HCT116 (cell line): ENCODE measurements around the gene TNFSF9. TPM values are rescaled to one million over a fixed set of nuclear protein-coding genes. Genes with fewer than 3 reads are reported as not detected.
A peak's percentile ranks its signal among the peaks of the same experiment; 100 is the strongest.

Source experiments
- ATAC-seq: fragments of 200-7000 bp; cut with Tn5 transposase; 2 replicates; pipeline ENCODE4 v1.9.1; 2020; ENCODE audit warnings: mild to moderate bottlenecking, moderate library complexity
- Bru-seq: library from RNA; stranded (reverse); fragments of 400-500 nt; gene quantifications from one replicate; lab custom pipeline; 2021; lab: Mats Ljungman, UMichigan
- BruChase-seq, 2 experiments: library from RNA; stranded (reverse); fragments of 400-500 nt; gene quantifications; one replicate each; lab custom pipeline; 2021; lab: Mats Ljungman, UMichigan
- BruUV-seq: library from RNA; stranded (reverse); fragments of 400-500 nt; replicated peaks from 2 replicates; lab custom pipeline; 2021; lab: Mats Ljungman, UMichigan
- CTCF ChIA-PET: fragments of 300-600 bp; sonication (Branson Sonifier 250); formaldehyde crosslinking; loops from one replicate; lab custom pipeline; 2021; ENCODE audit warnings: antibody characterized with exemption; lab: Charles Lee
- POLR2A ChIA-PET: fragments of 300-600, 350-600 bp; sonication (Branson Sonifier 250); formaldehyde crosslinking; loops from one replicate; lab custom pipeline; 2021; ENCODE audit warnings: antibody characterized with exemption; lab: Charles Lee
- RAD21 ChIA-PET, 2 experiments: fragments of 300-600 bp; sonication (Branson Sonifier 250); formaldehyde crosslinking; loops; one replicate each; lab custom pipeline; 2023; ENCODE audit warnings: low total read pairs in 2 of 2; ENCODE audit not compliant: uncharacterized antibody in 2 of 2, unreplicated experiment in 2 of 2, low non-redundant PET in 1 of 2; lab: Charles Lee
- DNase-seq: peaks from one replicate; pipeline ENCODE4 v3.0.0-alpha.2; 2010; ENCODE audit warnings: low read depth, low spot score
- H2AFZ ChIP-seq: fragments of 200-600 bp; shearing (Covaris generic), sonication (generic); 2 replicates; pipeline ENCODE4 v1.6.1; 2017; ENCODE audit warnings: low read depth, mixed run types, mixed read lengths, antibody characterized with exemption, low read length; ENCODE audit not compliant: poor library complexity, severe bottlenecking
- H3K27ac ChIP-seq: 2 replicates; pipeline ENCODE4 v1.5.1; 2012; ENCODE audit warnings: low read depth, low read length
- H3K27me3 ChIP-seq: fragments of 200-600 bp; sonication (generic); 2 replicates; pipeline ENCODE4 v1.6.1; 2016; ENCODE audit warnings: mixed run types, low read length, mixed read lengths; ENCODE audit not compliant: insufficient read depth
- H3K36me3 ChIP-seq, 2 experiments: fragments of 200-500 bp in 1 of 2; fragments of 200-600 bp in 1 of 2; sonication (Bioruptor generic) in 1 of 2; sonication (generic) in 1 of 2; 2 replicates each; pipeline versions ENCODE4 v1.5.1 to v1.6.1; 2014 to 2016; ENCODE audit warnings: low read length in 2 of 2, inconsistent platforms in 1 of 2, mixed read lengths in 1 of 2, mixed run types in 1 of 2; ENCODE audit not compliant: insufficient read depth in 2 of 2, control insufficient read depth in 1 of 2
- H3K4me1 ChIP-seq, 2 experiments: fragments of 200-600 bp in 1 of 2; sonication (generic) in 1 of 2; 2 replicates each; pipeline versions ENCODE4 v1.5.1 to v1.6.1; 2012 to 2017; ENCODE audit warnings: low read length in 2 of 2, inconsistent platforms in 1 of 2, mild to moderate bottlenecking in 1 of 2, mixed read lengths in 1 of 2, mixed run types in 1 of 2, moderate library complexity in 1 of 2; ENCODE audit not compliant: insufficient read depth in 2 of 2, control insufficient read depth in 1 of 2
- H3K4me2 ChIP-seq: fragments of 200-600 bp; sonication (generic); 2 replicates; pipeline ENCODE4 v1.6.1; 2017; ENCODE audit warnings: mixed run types, low read length, mixed read lengths
- H3K4me3 ChIP-seq, 2 experiments: fragments of 200-600 bp in 1 of 2; sonication (generic) in 1 of 2; replicated peaks in 1 of 2; 2 replicates each; pipeline ENCODE4 v1.5.1; 2011 to 2016; ENCODE audit warnings: low read length in 2 of 2, control low read depth in 1 of 2, low read depth in 1 of 2, mild to moderate bottlenecking in 1 of 2, mixed read lengths in 1 of 2, mixed run types in 1 of 2
- H3K79me2 ChIP-seq: fragments of 200-600 bp; sonication (generic); 2 replicates; pipeline ENCODE4 v1.6.1; 2017; ENCODE audit warnings: mild to moderate bottlenecking, mixed run types, low read length, moderate library complexity, mixed read lengths; ENCODE audit not compliant: insufficient read depth
- H3K9ac ChIP-seq: fragments of 200-600 bp; sonication (generic); 2 replicates; pipeline ENCODE4 v1.6.1; 2016; ENCODE audit warnings: low read length, mixed read lengths
- H3K9me2 ChIP-seq: fragments of 200-600 bp; sonication (generic), shearing (Covaris generic); 2 replicates; pipeline ENCODE4 v1.6.1; 2017; ENCODE audit warnings: mixed run types, mild to moderate bottlenecking, moderate library complexity; ENCODE audit not compliant: insufficient read depth
- H3K9me3 ChIP-seq, 2 experiments: fragments of 200-500 bp in 1 of 2; fragments of 200-600 bp in 1 of 2; sonication (Bioruptor generic) in 1 of 2; sonication (generic) in 1 of 2; 2 replicates each; pipeline ENCODE4 v1.6.1; 2014 to 2017; ENCODE audit warnings: low read length in 2 of 2, mixed read lengths in 2 of 2, inconsistent platforms in 1 of 2, low read depth in 1 of 2, mild to moderate bottlenecking in 1 of 2, mixed run types in 1 of 2, moderate library complexity in 1 of 2; ENCODE audit not compliant: control insufficient read depth in 1 of 2, insufficient read depth in 1 of 2
- H4K20me1 ChIP-seq: fragments of 200-600 bp; sonication (generic), shearing (Covaris generic); 2 replicates; pipeline ENCODE4 v1.6.1; 2017; ENCODE audit warnings: mixed run types, mild to moderate bottlenecking, moderate library complexity; ENCODE audit not compliant: insufficient read depth
- ATF3 ChIP-seq: IDR thresholded peaks from 2 replicates; pipeline ENCODE4 v1.6.1; 2012
- CBX3 ChIP-seq: IDR thresholded peaks from 2 replicates; pipeline ENCODE4 v1.6.1; 2012; ENCODE audit warnings: low read depth
- CEBPB ChIP-seq: IDR thresholded peaks from 2 replicates; pipeline ENCODE4 v1.6.1; 2012; ENCODE audit warnings: low read depth
- CTCF ChIP-seq, 3 experiments: fragments of 200-600 bp in 1 of 3; sonication (generic) in 1 of 3; IDR thresholded peaks in 2 of 3; conservative IDR thresholded peaks in 1 of 3; 2 replicates each; pipeline ENCODE4 v1.5.1; 2012 to 2017; ENCODE audit warnings: low read depth in 2 of 3, low read length in 2 of 3, antibody characterized with exemption in 1 of 3, borderline replicate concordance in 1 of 3, control low read depth in 1 of 3, mild to moderate bottlenecking in 1 of 3, mixed read lengths in 1 of 3, mixed run types in 1 of 3, moderate library complexity in 1 of 3; ENCODE audit not compliant: insufficient read depth in 1 of 3
- EGR1 ChIP-seq: IDR thresholded peaks from 2 replicates; pipeline ENCODE4 v1.6.1; 2012; ENCODE audit warnings: low read depth
- ELF1 ChIP-seq: IDR thresholded peaks from 2 replicates; pipeline ENCODE4 v1.6.1; 2012; ENCODE audit warnings: low read depth, borderline replicate concordance
- EZH2 ChIP-seq: fragments of 200-600 bp; sonication (generic); IDR thresholded peaks from 2 replicates; pipeline ENCODE4 v1.6.1; 2017; ENCODE audit warnings: antibody characterized with exemption, mixed run types
- EZH2phosphoT487 ChIP-seq: fragments of 200-600 bp; IDR thresholded peaks from 2 replicates; pipeline ENCODE4 v1.6.1; 2018; ENCODE audit warnings: antibody characterized with exemption, borderline replicate concordance
- FOSL1 ChIP-seq: IDR thresholded peaks from 2 replicates; pipeline ENCODE4 v1.6.1; 2012; ENCODE audit warnings: low read depth
- JUND ChIP-seq: IDR thresholded peaks from 2 replicates; pipeline ENCODE4 v1.6.1; 2012
- MAX ChIP-seq: IDR thresholded peaks from 2 replicates; pipeline ENCODE4 v1.6.1; 2012
- POLR2A ChIP-seq: IDR thresholded peaks from 2 replicates; pipeline ENCODE4 v1.7.0; 2011; ENCODE audit warnings: borderline replicate concordance; ENCODE audit not compliant: insufficient read depth, insufficient read length; ENCODE audit errors: extremely low read depth
- REST ChIP-seq: IDR thresholded peaks from 2 replicates; pipeline ENCODE4 v1.6.1; 2012; ENCODE audit warnings: low read depth
- SIN3A ChIP-seq: IDR thresholded peaks from 2 replicates; pipeline ENCODE4 v1.6.1; 2012; ENCODE audit warnings: low read depth
- SP1 ChIP-seq: IDR thresholded peaks from 2 replicates; pipeline ENCODE4 v1.6.1; 2012; ENCODE audit warnings: low read depth
- SRF ChIP-seq: IDR thresholded peaks from 2 replicates; pipeline ENCODE4 v1.6.1; 2012; ENCODE audit warnings: low read depth
- TCF7L2 ChIP-seq: IDR thresholded peaks from 2 replicates; pipeline ENCODE4 v1.7.0; 2011; ENCODE audit warnings: borderline replicate concordance, inconsistent platforms; ENCODE audit not compliant: insufficient read depth, insufficient read length; ENCODE audit errors: extremely low read depth
- YY1 ChIP-seq: IDR thresholded peaks from 2 replicates; pipeline ENCODE4 v1.6.1; 2011; ENCODE audit warnings: low read length, low read depth, moderate library complexity, mild to moderate bottlenecking; ENCODE audit not compliant: insufficient replicate concordance; ENCODE audit errors: extremely low read depth
- ZFX ChIP-seq: fragments of 450-650 bp; IDR thresholded peaks from 2 replicates; pipeline ENCODE4 v1.6.1; 2017
- ZNF274 ChIP-seq: fragments of 200-500 bp; sonication (Bioruptor generic); IDR thresholded peaks from 2 replicates; pipeline ENCODE4 v1.6.1; 2014; ENCODE audit warnings: mild to moderate bottlenecking, low read depth, low read length, inconsistent platforms
- intact Hi-C: fragments of 100-400 bp; cut with micrococcal nuclease; formaldehyde crosslinking; loops from 2 replicates; pipeline ENCODE4 v1.10.0; 2022
- long read RNA-seq: library from polyadenylated mRNA; unstranded; transcript quantifications from one replicate; pipeline ENCODE4 v2.0.0, GENCODE V29; 2021; ENCODE audit not compliant: unreplicated experiment
- polyA plus RNA-seq: library from polyadenylated mRNA; unstranded; fragments of >200 nt; gene quantifications from 2 replicates; pipeline ENCODE4 v1.2.1, GENCODE V29; 2012; ENCODE audit warnings: missing spikeins
- total RNA-seq: library from RNA; stranded (reverse); gene quantifications from one replicate; pipeline ENCODE4 v1.2.1, GENCODE V29; 2021; ENCODE audit not compliant: unreplicated experiment

Gene TNFSF9
- 25.1 TPM for total RNA-seq
- polyA plus RNA-seq: 26.8 and 35.8 TPM in 2 replicates
- percentile 77 among the genes with signal in this experiment for Bru-seq, nascent RNA
- percentile 65 among the genes with signal in this experiment for BruChase-seq, experiment 1, labeled RNA remaining after a 6-hour chase
- percentile 85 among the genes with signal in this experiment for BruChase-seq, experiment 2, labeled RNA remaining after a 2-hour chase
- long read RNA-seq, transcript TNFSF9-201 (3 exons, 1,665 nt): major isoform, 56 of 73 reads
- long read RNA-seq, partial matches to known transcripts: 13 of 73 reads
- long read RNA-seq, other reads (novel, unspliced or antisense): 4 of 73 reads

GRCh38 chr19:6530386-6531162 is at the start of gene TNFSF9:
TSS of gene TNFSF9 (plus strand) at chr19:6531026. CDS start at chr19:6531037, 11 bp downstream.
- ChIA-PET RAD21 (no interaction called here), CTCF (interaction anchor here (1.2 kb wide), 1 partner anchor 14 kb away, joined by 7 read pairs; no protein-coding TSS in a partner anchor), POLR2A (interaction anchor here (0.6 to 1.7 kb wide), 19 partner anchors 8 to 333 kb away, joined by 3 to 21 read pairs (median 4); partner anchors contain the start of genes ALKBH7, CLPP, GPR108 and KHSRP)
- peaks cover 8 to 9% of the 10 kb centered on the region in 2 experiments; a peak in 3 of 4 replicates for H3K36me3 ChIP-seq
- H3K9me2 ChIP-seq: no peaks in the 10 kb centered on the region
- peak within 1 kb of the TSS; percentile 35 for H2AFZ ChIP-seq
- H3K9me3 ChIP-seq: no peaks in the 10 kb centered on the region
- peaks cover 27% of the 10 kb centered on the region for H3K79me2 ChIP-seq
- ATAC-seq (peak; percentile 85), DNase-seq (peak; percentile 70)
- intact Hi-C loops: no loop called here
- peak within 1 kb of the TSS; percentile 97 for H3K4me2 ChIP-seq
- BruUV-seq: TSS peak; percentile 81
- peak within 1 kb of the TSS; percentile 91 to 95 for H3K4me3 ChIP-seq
- peaks cover 10 to 33% of the 10 kb centered on the region in 2 experiments for H3K4me1 ChIP-seq
- no peaks in the 10 kb centered on the region for H3K27me3 ChIP-seq
- no peaks in the 10 kb centered on the region for H4K20me1 ChIP-seq
- peak within 1 kb of the TSS; percentile 68 for H3K27ac ChIP-seq
- peak within 1 kb of the TSS; percentile 95 for H3K9ac ChIP-seq
- TF ChIP-seq REST: no peak
- TF ChIP-seq ZFX: peak; percentile 70; the same call in 1 of the 2 replicates
- TF ChIP-seq POLR2A: peak; percentile 99
- TF ChIP-seq EGR1: no peak
- TF ChIP-seq SRF: no peak
- no peak for TF ChIP-seq CTCF (IDR thresholded peaks at IDR 0.05 in 2 of 3, conservative IDR thresholded peaks at IDR 0.05 in 1 of 3; ENCODE audit: borderline replicate concordance in 1 of 3, insufficient read depth in 1 of 3, low read depth in 2 of 3, low read length in 2 of 3)
- no peak; the same call in 1 of the 2 replicates for TF ChIP-seq JUND
- TF ChIP-seq YY1: peak; percentile 32
- 0 out of 2 replicates have a peak, but pooled peaks have one; percentile 17 for TF ChIP-seq CBX3
- TF ChIP-seq CEBPB: no peak
- TF ChIP-seq SIN3A: peak; percentile 88
- no peak for TF ChIP-seq ELF1
- TF ChIP-seq FOSL1: no peak
- TF ChIP-seq TCF7L2: peak; percentile 9
- TF ChIP-seq SP1: peak; percentile 65
- TF ChIP-seq MAX: peak; percentile 30; the same call in 1 of the 2 replicates
- no peak for TF ChIP-seq ATF3
- no peak for TF ChIP-seq EZH2
- TF ChIP-seq EZH2phosphoT487: no peak
- no peak for TF ChIP-seq ZNF274
